NCI-H1105 treated with DMSO at 0.1 percent for 48 hours (cell line): ENCODE results near the gene ST7.

ENCODE experiments used
- DNase-seq: peaks from one replicate; lab custom pipeline; 2025; lab: John Stamatoyannopoulos, UW

The ST7 gene

GRCh38 chr7:117192108-117192507, 238.8 kb downstream of the ST7 start:
- no peak for DNase-seq

GRCh38 chr7:117193564-117193963, 240.3 kb downstream of the ST7 start:
- DNase-seq, result no peak

GRCh38 chr7:117194445-117194844, 241.1 kb downstream of the ST7 start:
- no peak for DNase-seq

- DNase-seq, result no peak
Measured at GRCh38 chr7:117195361-117196029, 242.2 kb downstream of the ST7 start.

- DNase-seq, result no peak
Measured at GRCh38 chr7:117200132-117200531, 246.8 kb downstream of the ST7 start.

GRCh38 chr7:117200786-117201458, 247.6 kb downstream of the ST7 start:
- DNase-seq, result no peak

GRCh38 chr7:117202511-117202910, 249.2 kb downstream of the ST7 start:
- no peak for DNase-seq

- no peak for DNase-seq
Measured at GRCh38 chr7:117203205-117203604, 249.9 kb downstream of the ST7 start.

GRCh38 chr7:117205873-117206272, 252.6 kb downstream of the ST7 start:
- DNase-seq, result no peak

GRCh38 chr7:117208257-117208656, 255.0 kb downstream of the ST7 start:
- DNase-seq, result no peak

GRCh38 chr7:117210397-117210796, 257.1 kb downstream of the ST7 start:
- DNase-seq, result no peak

GRCh38 chr7:117210908-117211307, 257.6 kb downstream of the ST7 start:
- DNase-seq, result no peak

GRCh38 chr7:117211614-117212013, 258.3 kb downstream of the ST7 start:
- DNase-seq, result no peak

- DNase-seq, result peak; percentile 65
Measured at GRCh38 chr7:117212969-117213877, 259.9 kb downstream of the ST7 start.

- DNase-seq, result no peak
Measured at GRCh38 chr7:117216010-117216409, 262.7 kb downstream of the ST7 start.

GRCh38 chr7:117216436-117217069, 263.3 kb downstream of the ST7 start:
- DNase-seq, result no peak

GRCh38 chr7:117217106-117218035, 264.1 kb downstream of the ST7 start:
- no peak for DNase-seq

- no peak for DNase-seq
Measured at GRCh38 chr7:117218700-117219099, 265.4 kb downstream of the ST7 start.

- DNase-seq, result no peak
Measured at GRCh38 chr7:117219485-117219884, 266.2 kb downstream of the ST7 start.

- DNase-seq, result no peak
Measured at GRCh38 chr7:117220836-117221235, 267.5 kb downstream of the ST7 start.

GRCh38 chr7:117225536-117225935, 272.2 kb downstream of the ST7 start:
- DNase-seq, result no peak
